Stimulated activated naive B cell treated with anti-CD40 and anti-IgM and Interleukin-4, amounts not matched to agents 10 μg/mL and 1 μg/mL and 100 μg/mL, for 72 hours (primary cell): ENCODE measurements around the gene COPZ1.
A peak's percentile ranks its signal among the peaks of the same experiment; 100 is the strongest.
"Not testable (repeated sequence)": the region's sequence is repeated elsewhere in the genome, so short reads cannot be mapped to it uniquely, and the experiment has no call there.

Source experiments
- ATAC-seq, 2 donors: fragments of 150-1000 bp; cut with Tn5 transposase; replicated peaks; 2 replicates each; pipeline ENCODE4 v1.10.0; 2021; ENCODE audit warnings: moderate library complexity in 1 of 2
- DNase-seq: peaks from one replicate; pipeline ENCODE4 v3.0.0; 2021
- H3K27ac Mint-ChIP-seq: one replicate; pipeline ENCODE4 v1.8.0; 2022; ENCODE audit warnings: mild to moderate bottlenecking, mixed read lengths
- H3K27me3 Mint-ChIP-seq, 2 donors: one replicate each; pipeline ENCODE4 v1.8.0; 2022; ENCODE audit warnings: mixed read lengths in 2 of 2
- H3K36me3 Mint-ChIP-seq, 2 donors: one replicate each; pipeline ENCODE4 v1.8.0; 2022; ENCODE audit warnings: mixed read lengths in 2 of 2, mild to moderate bottlenecking in 1 of 2
- H3K4me1 Mint-ChIP-seq, 2 donors: one replicate each; pipeline ENCODE4 v1.8.0; 2022; ENCODE audit warnings: mixed read lengths in 2 of 2, mild to moderate bottlenecking in 1 of 2
- H3K4me3 Mint-ChIP-seq, 2 donors: one replicate each; pipeline ENCODE4 v1.8.0; 2022; ENCODE audit warnings: mild to moderate bottlenecking in 2 of 2, mixed read lengths in 2 of 2, moderate library complexity in 1 of 2
- H3K9me3 Mint-ChIP-seq, 2 donors: one replicate each; pipeline ENCODE4 v1.8.0; 2022; ENCODE audit warnings: mixed read lengths in 2 of 2, mild to moderate bottlenecking in 1 of 2

Gene COPZ1

GRCh38 chr12:54337280-54337842 lies 12.4 kb downstream of the COPZ1 start:
- no peaks in the 10 kb centered on the region for H3K9me3 Mint-ChIP-seq
- H3K27me3 Mint-ChIP-seq, result no peaks in the 10 kb centered on the region
- H3K4me3 Mint-ChIP-seq, result no peak overlapping the region
- peaks cover 19 to 31% of the 10 kb centered on the region in 2 donors for H3K36me3 Mint-ChIP-seq
- ATAC-seq (peak; percentile 33 to 48), DNase-seq (no peak)
- peaks cover 6 to 30% of the 10 kb centered on the region in 2 donors for H3K4me1 Mint-ChIP-seq
- peak overlapping the region; percentile 25 for H3K27ac Mint-ChIP-seq

- no peaks in the 10 kb centered on the region for H3K9me3 Mint-ChIP-seq
- H3K27me3 Mint-ChIP-seq, result no peaks in the 10 kb centered on the region
- ATAC-seq (no peak), DNase-seq (no peak)
- H3K4me1 Mint-ChIP-seq, result peaks cover 6 to 30% of the 10 kb centered on the region in 2 donors
- no peak overlapping the region for H3K4me3 Mint-ChIP-seq
- peaks cover 24 to 37% of the 10 kb centered on the region in 2 donors for H3K36me3 Mint-ChIP-seq
- peak overlapping the region; percentile 14 for H3K27ac Mint-ChIP-seq
Measured at GRCh38 chr12:54337854-54338650, 13.1 kb downstream of the COPZ1 start.

DNA sequence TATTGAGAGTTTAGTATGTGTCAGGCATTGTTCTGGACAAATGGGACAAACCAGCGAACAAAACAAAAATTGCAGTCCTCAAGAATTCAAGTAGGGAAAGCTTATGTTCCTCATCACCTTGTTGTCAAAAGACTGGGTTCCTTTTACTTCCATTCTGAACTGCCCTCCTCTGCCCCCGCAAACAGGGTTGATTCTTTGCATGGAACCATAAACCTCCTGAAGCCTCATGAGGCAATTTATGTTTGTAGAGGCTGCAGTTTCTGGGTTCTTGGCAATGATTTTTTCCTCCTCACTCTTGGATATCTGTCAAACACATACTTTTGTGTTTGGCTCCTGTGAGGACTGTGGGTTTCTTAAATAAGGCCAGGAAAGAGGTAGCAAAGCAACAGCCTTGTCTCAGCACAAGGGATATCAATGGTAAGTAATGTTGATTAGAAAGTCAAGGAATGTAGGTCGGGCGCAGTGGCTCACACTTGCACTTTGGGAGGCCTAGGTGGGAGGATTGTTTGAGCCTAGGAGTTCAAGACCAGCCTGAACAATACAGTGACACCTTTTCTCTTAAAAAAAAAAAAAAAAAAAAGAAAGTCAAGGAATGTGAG lies 13.9 kb downstream of the COPZ1 start:
- Mint-ChIP-seq H3K36me3 (peaks cover 26 to 37% of the 10 kb centered on the region in 2 donors), H3K27ac (no peak overlapping the region), H3K27me3 (no peaks in the 10 kb centered on the region), H3K4me3 (no peak overlapping the region), H3K4me1 (peaks cover 6 to 30% of the 10 kb centered on the region in 2 donors), H3K9me3 (no peaks in the 10 kb centered on the region)
- no peak for DNase-seq
- no peak for ATAC-seq

DNA sequence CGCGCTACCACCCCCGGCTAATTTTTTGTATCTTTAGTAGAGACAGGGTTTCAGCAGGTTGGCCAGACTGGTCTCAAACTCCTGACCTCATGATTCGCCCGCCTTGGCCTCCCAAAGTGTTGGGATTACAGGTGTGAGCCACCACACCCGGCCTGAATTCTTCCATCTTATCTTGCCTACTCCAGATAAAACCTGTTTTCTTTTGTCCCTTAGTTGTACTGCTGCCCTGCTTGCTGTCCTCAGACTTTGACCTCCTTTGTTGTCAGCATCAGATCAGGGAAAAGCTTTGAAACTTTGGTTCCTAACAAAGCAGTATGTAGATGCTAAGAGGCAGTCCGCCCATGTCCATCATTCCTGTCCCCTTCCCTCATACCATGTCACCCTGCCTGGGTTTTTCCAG lies 15.9 kb downstream of the COPZ1 start:
- H3K36me3 Mint-ChIP-seq, result peaks cover 39 to 46% of the 10 kb centered on the region in 2 donors
- H3K27ac Mint-ChIP-seq, result no peak overlapping the region
- H3K4me1 Mint-ChIP-seq, result peaks cover 10 to 32% of the 10 kb centered on the region in 2 donors
- no peak for ATAC-seq
- H3K9me3 Mint-ChIP-seq, result no peaks in the 10 kb centered on the region
- no peak overlapping the region for H3K4me3 Mint-ChIP-seq
- no peaks in the 10 kb centered on the region for H3K27me3 Mint-ChIP-seq
- DNase-seq, result no peak

DNA sequence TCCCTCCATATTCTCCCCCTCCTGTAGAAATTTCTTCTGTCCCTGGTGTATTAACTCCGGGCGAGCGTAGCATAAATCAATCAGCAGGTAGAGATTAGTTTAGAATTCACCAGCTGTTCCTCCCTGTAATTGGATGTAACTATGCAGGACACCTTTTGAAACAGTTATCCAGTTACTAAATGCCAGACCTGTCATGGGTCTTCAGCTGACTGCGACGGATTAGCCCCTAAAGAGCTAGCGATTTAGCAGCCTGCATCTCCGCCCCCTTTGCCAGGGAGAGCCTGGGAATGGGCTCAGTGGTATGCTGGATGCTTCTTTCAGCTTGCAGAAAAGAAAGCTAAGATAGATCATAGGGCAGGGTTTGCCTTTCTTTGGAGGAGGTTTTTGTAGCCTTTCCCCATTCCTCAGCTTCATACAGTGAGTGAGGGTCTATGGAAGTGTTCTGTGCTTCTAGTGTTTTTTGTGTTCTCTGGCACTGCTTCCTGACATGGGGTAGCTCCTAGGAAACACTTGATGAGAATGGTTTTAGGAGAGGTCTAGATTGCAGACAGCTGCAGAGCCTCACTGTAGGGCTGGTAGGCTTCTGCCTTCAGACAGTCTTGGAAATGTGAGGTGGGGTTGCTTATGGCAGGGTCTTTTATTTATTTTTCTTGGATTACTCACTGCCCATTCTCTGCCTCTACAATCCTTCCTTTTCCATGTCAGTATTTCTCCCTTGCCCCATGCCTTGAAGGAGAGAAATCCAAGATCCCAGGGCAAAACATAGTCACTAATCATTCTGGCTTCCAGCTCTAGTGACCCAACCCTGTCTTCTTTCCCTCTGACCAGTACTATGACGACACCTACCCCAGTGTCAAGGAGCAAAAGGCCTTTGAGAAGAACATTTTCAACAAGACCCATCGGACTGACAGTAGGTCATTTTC lies 16.7 kb downstream of the COPZ1 start:
- no peak overlapping the region for H3K4me3 Mint-ChIP-seq
- no peak for ATAC-seq
- H3K4me1 Mint-ChIP-seq, result peaks cover 8 to 24% of the 10 kb centered on the region in 2 donors
- H3K27ac Mint-ChIP-seq, result no peak overlapping the region
- no peaks in the 10 kb centered on the region for H3K27me3 Mint-ChIP-seq
- no peaks in the 10 kb centered on the region for H3K9me3 Mint-ChIP-seq
- peaks cover 39 to 46% of the 10 kb centered on the region in 2 donors for H3K36me3 Mint-ChIP-seq
- DNase-seq, result no peak

DNA sequence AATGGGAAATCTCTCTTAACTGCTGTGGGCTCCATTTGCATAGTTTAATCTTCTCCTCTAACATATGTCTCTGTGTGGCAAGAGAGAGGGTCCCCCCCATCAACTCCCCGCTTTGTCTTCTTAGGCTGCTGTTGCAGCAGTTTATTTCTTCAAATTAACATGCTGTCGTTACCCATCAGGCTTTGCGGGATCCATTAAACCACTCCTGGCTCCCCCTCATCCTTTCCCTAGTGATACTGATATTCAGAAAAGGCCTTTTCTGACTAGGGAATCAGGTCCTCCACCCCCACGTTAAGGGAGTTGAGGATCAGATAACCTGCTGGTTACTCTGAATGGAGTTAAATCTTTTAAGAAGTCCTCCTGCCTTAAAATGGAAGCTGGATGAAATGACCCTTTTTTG lies 24.1 kb downstream of the COPZ1 start:
- H3K27ac Mint-ChIP-seq, result no peak overlapping the region
- peaks cover 52 to 64% of the 10 kb centered on the region in 2 donors for H3K36me3 Mint-ChIP-seq
- ATAC-seq, result no peak

GRCh38 chr12:54349679-54350078 lies 24.7 kb downstream of the COPZ1 start:
- H3K4me3 Mint-ChIP-seq, result no peak overlapping the region
- ATAC-seq (no peak), DNase-seq (no peak)
- no peaks in the 10 kb centered on the region for H3K27me3 Mint-ChIP-seq
- peaks cover 13 to 23% of the 10 kb centered on the region in 2 donors for H3K4me1 Mint-ChIP-seq
- H3K9me3 Mint-ChIP-seq, result no peaks in the 10 kb centered on the region
- H3K27ac Mint-ChIP-seq, result no peak overlapping the region
- H3K36me3 Mint-ChIP-seq, result peaks cover 50 to 65% of the 10 kb centered on the region in 2 donors

More for the DNA sequence above, 24.1 kb downstream of the COPZ1 start:
- DNase-seq, result no peak
- no peaks in the 10 kb centered on the region for H3K27me3 Mint-ChIP-seq
- H3K4me1 Mint-ChIP-seq, result peaks cover 13 to 23% of the 10 kb centered on the region in 2 donors
- H3K9me3 Mint-ChIP-seq, result no peaks in the 10 kb centered on the region
- H3K4me3 Mint-ChIP-seq, result no peak overlapping the region

DNA sequence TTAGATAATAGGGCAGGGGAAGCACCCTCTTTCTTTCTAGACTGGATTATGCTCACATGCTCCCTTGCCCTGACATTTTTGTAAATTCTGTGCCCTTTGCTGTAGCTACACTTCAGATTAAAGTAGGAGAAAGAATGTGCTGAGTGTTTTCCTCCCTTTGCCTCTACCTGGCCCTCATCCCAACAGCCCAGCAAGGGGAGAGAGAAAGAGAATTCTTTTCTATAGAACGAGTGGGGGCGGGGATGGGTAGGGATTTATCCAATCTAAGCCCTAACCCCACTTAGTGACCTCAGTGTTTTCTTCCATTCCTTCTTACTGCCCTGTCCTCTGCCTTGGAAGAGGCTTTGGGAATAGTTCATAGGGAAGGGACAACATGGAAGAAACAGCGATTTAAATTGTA lies 25.8 kb downstream of the COPZ1 start:
- no peak for DNase-seq
- ATAC-seq, result no peak
- H3K27me3 Mint-ChIP-seq, result no peaks in the 10 kb centered on the region
- H3K9me3 Mint-ChIP-seq, result no peaks in the 10 kb centered on the region
- H3K36me3 Mint-ChIP-seq, result peaks cover 39 to 61% of the 10 kb centered on the region in 2 donors
- no peak overlapping the region for H3K27ac Mint-ChIP-seq
- H3K4me1 Mint-ChIP-seq, result peaks cover 9 to 14% of the 10 kb centered on the region in 2 donors
- H3K4me3 Mint-ChIP-seq, result no peak overlapping the region

DNA sequence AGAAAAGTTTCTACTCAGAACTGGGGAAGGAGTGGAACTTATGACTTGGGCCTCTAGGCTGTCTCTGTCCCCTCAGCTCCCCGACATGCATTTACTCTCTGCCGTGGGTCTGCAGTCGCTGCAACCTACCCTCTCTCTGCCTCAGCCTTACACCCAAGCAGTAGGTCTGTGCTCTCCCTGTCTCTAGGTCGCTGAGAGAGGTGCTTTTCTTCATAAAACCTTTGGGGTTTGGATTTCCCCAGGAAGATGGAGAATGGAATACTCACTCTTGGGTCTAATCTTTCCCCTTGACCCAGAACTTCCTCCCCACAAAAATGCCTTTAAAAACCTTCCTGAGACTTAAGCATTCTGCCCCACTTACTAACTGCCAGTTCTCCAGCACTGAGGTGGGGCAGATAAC lies 26.4 kb downstream of the COPZ1 start:
- no peak for DNase-seq
- H3K9me3 Mint-ChIP-seq, result no peaks in the 10 kb centered on the region
- H3K36me3 Mint-ChIP-seq, result peaks cover 39 to 61% of the 10 kb centered on the region in 2 donors
- H3K4me1 Mint-ChIP-seq, result peaks cover 9 to 14% of the 10 kb centered on the region in 2 donors
- H3K4me3 Mint-ChIP-seq, result no peak overlapping the region
- no peaks in the 10 kb centered on the region for H3K27me3 Mint-ChIP-seq
- ATAC-seq, result no peak
- H3K27ac Mint-ChIP-seq, result no peak overlapping the region

GRCh38 chr12:54352022-54352531 lies 27.1 kb downstream of the COPZ1 start:
- DNase-seq, result no peak
- peak; percentile 45 to 67 for ATAC-seq
- peaks cover 13 to 19% of the 10 kb centered on the region in 2 donors for H3K4me1 Mint-ChIP-seq
- H3K27me3 Mint-ChIP-seq, result no peaks in the 10 kb centered on the region
- no peaks in the 10 kb centered on the region for H3K9me3 Mint-ChIP-seq
- H3K4me3 Mint-ChIP-seq, result peak overlapping the region; percentile 40 to 56
- H3K36me3 Mint-ChIP-seq, result peaks cover 34 to 56% of the 10 kb centered on the region in 2 donors
- H3K27ac Mint-ChIP-seq, result peak overlapping the region; percentile 26

DNA sequence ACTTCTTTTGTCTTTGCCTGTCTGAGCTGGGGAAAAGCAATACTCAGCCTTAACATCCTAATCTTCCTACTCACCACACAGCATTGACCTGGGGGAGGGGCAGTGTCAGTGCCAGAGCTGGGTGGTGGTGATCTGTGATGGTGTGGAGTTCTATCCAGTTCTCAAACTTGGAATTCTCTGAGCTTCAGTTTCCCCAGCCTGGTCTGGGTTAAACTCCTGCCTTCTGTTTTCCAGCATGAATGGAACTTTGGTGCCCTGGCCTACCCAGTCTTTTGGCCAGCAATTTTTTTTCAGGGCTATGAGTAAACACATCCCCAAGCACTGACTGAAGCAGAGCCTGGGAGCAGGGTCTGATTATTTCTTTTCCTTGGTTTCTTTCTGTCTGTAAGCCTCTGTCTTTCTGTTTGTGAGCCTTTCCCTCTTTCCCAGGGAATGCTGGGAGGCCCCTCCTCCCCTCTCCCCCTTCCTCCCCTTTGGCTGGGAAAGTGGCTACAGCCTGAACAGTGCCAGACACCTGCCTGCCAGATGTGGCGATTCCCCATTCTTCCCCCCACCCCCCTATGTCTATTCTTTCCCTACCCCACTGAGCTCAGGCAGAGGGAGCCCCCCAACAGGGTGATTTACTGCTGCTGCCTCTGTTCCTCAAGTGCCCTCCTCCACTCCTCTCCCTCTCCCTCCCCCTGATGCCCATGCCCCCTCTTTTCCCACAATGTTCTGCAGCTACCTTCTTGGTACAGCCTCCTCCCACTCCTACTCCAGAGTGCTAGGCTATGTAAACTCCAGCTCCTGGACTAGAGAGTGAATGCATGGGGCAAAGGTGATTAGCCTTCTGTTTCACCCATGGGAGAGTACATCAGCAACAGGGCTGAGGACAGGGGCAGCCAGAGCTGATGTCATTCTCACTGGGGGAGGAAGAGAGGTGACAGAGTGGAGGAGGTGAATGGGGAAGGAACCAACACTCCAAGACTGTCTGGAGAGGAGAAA lies 28.3 kb downstream of the COPZ1 start:
- DNase-seq (no peak), ATAC-seq (no peak)
- H3K27me3 Mint-ChIP-seq, result no peaks in the 10 kb centered on the region
- no peak overlapping the region for H3K27ac Mint-ChIP-seq
- peaks cover 24 to 45% of the 10 kb centered on the region in 2 donors for H3K36me3 Mint-ChIP-seq
- peaks cover 13 to 21% of the 10 kb centered on the region in 2 donors for H3K4me1 Mint-ChIP-seq
- H3K4me3 Mint-ChIP-seq, result no peak overlapping the region
- H3K9me3 Mint-ChIP-seq, result no peaks in the 10 kb centered on the region

DNA sequence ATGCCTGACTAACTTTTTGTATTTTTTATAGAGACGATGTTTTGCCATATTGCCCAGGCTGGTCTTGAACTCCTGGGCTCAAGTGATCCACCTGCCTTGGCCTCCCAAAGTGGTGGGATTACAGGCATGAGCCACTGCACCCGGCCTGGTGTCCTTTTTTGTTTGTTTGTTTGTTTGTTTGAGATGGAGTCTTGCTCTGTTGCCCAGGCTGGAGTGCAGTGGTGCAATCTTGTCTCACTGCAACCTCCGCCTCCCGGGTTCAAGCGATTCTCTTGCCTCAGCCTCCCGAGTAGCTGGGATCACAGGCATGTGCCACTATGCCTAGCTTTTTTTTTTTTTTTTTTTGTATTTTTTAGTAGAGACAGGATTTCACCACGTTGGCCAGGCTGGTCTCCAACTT lies 29.3 kb downstream of the COPZ1 start:
- peaks cover 13 to 21% of the 10 kb centered on the region in 2 donors for H3K4me1 Mint-ChIP-seq
- peaks cover 22 to 41% of the 10 kb centered on the region in 2 donors for H3K36me3 Mint-ChIP-seq
- ATAC-seq, H3K27me3 Mint-ChIP-seq, H3K4me3 Mint-ChIP-seq, H3K9me3 Mint-ChIP-seq, DNase-seq, H3K27ac Mint-ChIP-seq: not testable (repeated sequence)
